Kidney (tissue), 14 donors: ENCODE results near the gene METTL25B. TPM values are rescaled to one million over a fixed set of nuclear protein-coding genes. Genes with fewer than 3 reads are reported as not detected.

Experiments
- DNase-seq, 5 donors: peaks; one replicate each; pipeline ENCODE4 v3.0.0-alpha.2; 2013 to 2020
- FAIRE-seq: peaks from 2 replicates; lab custom pipeline; 2012; peaks lifted over from hg19 to GRCh38; lab: Jason Lieb, UNC
- H3K27ac ChIP-seq, 2 donors: one replicate each; pipeline ENCODE4 v1.7.0; 2013; ENCODE audit warnings: low read depth in 2 of 2, low read length in 2 of 2, inconsistent platforms in 1 of 2
- H3K27me3 ChIP-seq: one replicate; pipeline ENCODE4 v1.7.1; 2013; ENCODE audit warnings: low read length, inconsistent platforms; ENCODE audit not compliant: control insufficient read depth, insufficient read depth
- H3K36me3 ChIP-seq, 3 donors: one replicate each; pipeline versions ENCODE4 v1.7.0 to v1.7.1; 2013; ENCODE audit warnings: low read length in 3 of 3, control low read depth in 1 of 3, inconsistent platforms in 1 of 3; ENCODE audit not compliant: insufficient read depth in 3 of 3, control insufficient read depth in 2 of 3
- H3K4me1 ChIP-seq, 3 donors: one replicate each; pipeline versions ENCODE4 v1.7.0 to v1.7.1; 2013; ENCODE audit warnings: low read length in 3 of 3, inconsistent platforms in 1 of 3, low read depth in 1 of 3; ENCODE audit not compliant: control insufficient read depth in 2 of 3, insufficient read depth in 2 of 3
- H3K4me3 ChIP-seq, 3 donors: one replicate each; pipeline versions ENCODE4 v1.7.0 to v1.8.1; 2013; ENCODE audit warnings: low read length in 3 of 3, control low read depth in 1 of 3, inconsistent platforms in 1 of 3
- H3K9ac ChIP-seq, 3 donors: one replicate each; pipeline versions ENCODE4 v1.7.0 to v1.7.1; 2013; ENCODE audit warnings: low read length in 3 of 3, control low read depth in 1 of 3, inconsistent platforms in 1 of 3
- H3K9me3 ChIP-seq, 3 donors: one replicate each; pipeline versions ENCODE4 v1.7.0 to v1.7.1; 2013; ENCODE audit warnings: low read length in 3 of 3, control low read depth in 1 of 3, inconsistent platforms in 1 of 3; ENCODE audit not compliant: control insufficient read depth in 2 of 3, insufficient read depth in 1 of 3
- CTCF ChIP-seq: IDR thresholded peaks from 3 replicates; pipeline ENCODE4 v1.5.1; 2012; ENCODE audit warnings: mild to moderate bottlenecking, moderate library complexity, borderline replicate concordance; ENCODE audit not compliant: insufficient read depth; ENCODE audit errors: extremely low read depth
- intact Hi-C: fragments of 100-400 bp; cut with DNase I; formaldehyde crosslinking; loops from one replicate; pipeline ENCODE4 v1.11.1; 2022
- polyA plus RNA-seq: library from polyadenylated mRNA; stranded (reverse); fragments of 350-450 nt; fragmentation: Illumina TruSeq; extraction: RNeasy Lipid Tissue Mini Kit (QIAGEN cat#74804); gene quantifications from one replicate; pipeline ENCODE4 v1.2.3, GENCODE V29; 2014; ENCODE audit warnings: low read depth, low replicate concordance; ENCODE audit not compliant: insufficient read depth
- total RNA-seq: library from RNA; stranded (reverse); fragmentation: NEBNext Ultra II Directional; extraction: Animal tissue kit (Norgen Biotek cat#: 25700); gene quantifications from one replicate; pipeline ENCODE4 v1.2.1, GENCODE V29; 2021
- donor health status: control.
- donor health status: control.
- donor health status: control.
- donor health status: control.
- donor health status: control.
- donor health status: DM: yes; HTN: yes; CAD: no.
- donor health status: Normal renal cell carcinoma (clear cell type).

METTL25B gene
- total and polyA plus RNA-seq, 2 donors from 2014 or later = 29.4 to 35.2 TPM

- peak overlapping the region; percentile 92 to 93 for H3K27ac ChIP-seq
- H3K9ac ChIP-seq = peak overlapping the region in 2 of 3 donors; percentile 56 to 99
- H3K27me3 ChIP-seq = no peaks in the 10 kb centered on the region
- H3K4me1 ChIP-seq = peaks cover 5 to 43% (median 39%) of the 10 kb centered on the region in 3 donors
- H3K36me3 ChIP-seq = peaks cover 0 to 12% (median 4%) of the 10 kb centered on the region in 3 donors
- H3K9me3 ChIP-seq = no peaks in the 10 kb centered on the region
- FAIRE-seq = no peak
- H3K4me3 ChIP-seq = peak overlapping the region; percentile 13 to 97 (median 91)
- TF ChIP-seq CTCF = no peak
- DNase-seq = no peak
- intact Hi-C loops = no loop called here
Measured at GRCh38 chr1:156747742-156748669, 19.7 kb downstream of the METTL25B start.

- FAIRE-seq (no peak), DNase-seq (peak in 3 of 5 donors; percentile 37 to 88 (median 45))
Measured at GRCh38 chr1:156748670-156749418, 20.6 kb downstream of the METTL25B start.

GRCh38 chr1:156749419-156750118 is 21.3 kb downstream of the METTL25B start:
- no peak for FAIRE-seq
- Histone ChIP-seq H3K27me3 (no peaks in the 10 kb centered on the region), H3K4me3 (peak overlapping the region; percentile 84 to 97 (median 91)), H3K9me3 (no peaks in the 10 kb centered on the region), H3K4me1 (peaks cover 5 to 45% (median 40%) of the 10 kb centered on the region in 3 donors), H3K27ac (peak overlapping the region; percentile 92 to 93), H3K36me3 (no peaks in the 10 kb centered on the region), H3K9ac (peak overlapping the region; percentile 44 to 99 (median 81))
- no peak for TF ChIP-seq CTCF
- no peak for DNase-seq
- intact Hi-C loops = no loop called here

More at GRCh38 chr1:156748670-156749418, 20.6 kb downstream of the METTL25B start:
- Histone ChIP-seq H3K27ac (peak overlapping the region; percentile 92 to 93), H3K36me3 (peaks cover 0 to 4% (median under 1%) of the 10 kb centered on the region in 3 donors), H3K27me3 (no peaks in the 10 kb centered on the region), H3K9me3 (no peaks in the 10 kb centered on the region), H3K4me3 (peak overlapping the region; percentile 12 to 97 (median 91)), H3K9ac (peak overlapping the region; percentile 9 to 99 (median 81)), H3K4me1 (peaks cover 5 to 45% (median 40%) of the 10 kb centered on the region in 3 donors)
- no peak for TF ChIP-seq CTCF
- intact Hi-C loops = no loop called here
